Tibial nerve (tissue), 4 donors: ENCODE results near the gene XRCC4. TPM values are rescaled to one million over a fixed set of nuclear protein-coding genes. Genes with fewer than 3 reads are reported as not detected.

Source experiments
- DNase-seq, 2 donors: peaks; one replicate each; pipeline ENCODE4 v3.0.0-alpha.2; 2019; ENCODE audit warnings: low spot score in 2 of 2
- H3K27ac ChIP-seq, 4 donors: fragments of 200-600 bp; sonication (generic) in 3 of 4; one replicate each; pipeline ENCODE4 v1.5.1; 2017 to 2019; ENCODE audit warnings: mild to moderate bottlenecking in 1 of 4
- H3K27me3 ChIP-seq, 2 donors: fragments of 200-600 bp; sonication (generic) in 1 of 2; one replicate each; pipeline versions ENCODE4 v1.5.1 to v1.6.0; 2017 to 2019
- H3K36me3 ChIP-seq, 3 donors: fragments of 200-600 bp; sonication (generic); one replicate each; pipeline ENCODE4 v1.5.1; 2018 to 2019
- H3K4me1 ChIP-seq, 4 donors: fragments of 200-600 bp; sonication (generic) in 3 of 4; one replicate each; pipeline ENCODE4 v1.5.1; 2017 to 2019
- H3K4me3 ChIP-seq, 4 donors: fragments of 200-600 bp; sonication (generic) in 3 of 4; one replicate each; pipeline ENCODE4 v1.5.1; 2017 to 2019; ENCODE audit warnings: mild to moderate bottlenecking in 1 of 4, moderate library complexity in 1 of 4
- H3K9me3 ChIP-seq, 4 donors: fragments of 200-600 bp; sonication (generic) in 3 of 4; one replicate each; pipeline ENCODE4 v1.5.1; 2017 to 2019
- EP300 ChIP-seq, 2 donors: sonication (generic); formaldehyde crosslinking; IDR thresholded peaks; one replicate each; pipeline ENCODE4 v1.6.1; 2017; ENCODE audit warnings: antibody characterized with exemption in 2 of 2, mild to moderate bottlenecking in 1 of 2
- POLR2A ChIP-seq, 2 donors: fragments of 450-650 bp; IDR thresholded peaks; one replicate each; pipeline ENCODE4 v1.6.1; 2017; ENCODE audit warnings: antibody characterized with exemption in 2 of 2, mild to moderate bottlenecking in 2 of 2, moderate library complexity in 2 of 2
- WGBS, 2 donors: methylation state at CpG; one replicate each; pipeline ENCODE4 v1.1.5; 2018; 5-methylcytosine and 5-hydroxymethylcytosine counted together
- total RNA-seq, 4 donors: library from RNA; depleted of rRNA; stranded (reverse); fragments of >200 nt; gene quantifications; one replicate each; pipeline ENCODE4 v1.1.0, GENCODE V29; 2016
- TF ChIP-seq, protein P1 (sequence below), 5 experiments: fragments of 200-600 bp in 3 of 5; fragments of 450-650 bp in 2 of 5; sonication (generic) in 3 of 5; IDR thresholded peaks; one replicate each; pipeline ENCODE4 v1.5.1; 2016 to 2019; ENCODE audit warnings: antibody characterized with exemption in 5 of 5, mild to moderate bottlenecking in 3 of 5, moderate library complexity in 2 of 5

The XRCC4 gene
- total RNA-seq, 4 donors from 2014 or later = 3.1 to 11.7 (median 8.2) TPM

DNA sequence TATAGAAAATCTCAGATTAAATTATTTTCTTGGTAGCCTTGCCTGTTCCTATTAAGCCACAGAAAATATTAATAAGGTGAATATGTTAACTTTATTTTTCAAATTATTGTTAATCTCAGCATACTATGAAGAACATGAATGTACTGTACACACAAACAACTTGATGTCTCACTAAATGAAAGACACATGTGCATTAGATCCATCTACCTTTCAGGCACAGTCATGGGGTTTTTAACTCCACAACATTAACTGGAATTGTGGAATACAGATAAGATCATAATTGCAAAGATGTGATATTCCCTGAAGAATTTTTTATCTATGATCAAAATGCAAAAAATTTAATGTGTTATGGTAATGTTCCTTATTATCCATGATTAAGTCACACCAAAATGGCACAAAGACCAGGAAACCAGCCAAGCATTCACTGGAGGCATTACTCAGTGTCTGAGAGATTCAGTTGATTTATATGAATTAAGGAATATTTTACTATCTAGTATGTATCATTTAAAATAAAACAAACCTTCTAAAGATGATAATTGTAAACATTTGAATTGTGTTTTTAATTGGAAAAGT, 244.2 kb downstream of the XRCC4 start:
- H3K27ac ChIP-seq = no peak overlapping the region
- H3K4me1 ChIP-seq = no peaks in the 10 kb centered on the region
- TF ChIP-seq POLR2A (IDR thresholded peaks at IDR 0.05) = no peak
- TF ChIP-seq, protein P1, sequence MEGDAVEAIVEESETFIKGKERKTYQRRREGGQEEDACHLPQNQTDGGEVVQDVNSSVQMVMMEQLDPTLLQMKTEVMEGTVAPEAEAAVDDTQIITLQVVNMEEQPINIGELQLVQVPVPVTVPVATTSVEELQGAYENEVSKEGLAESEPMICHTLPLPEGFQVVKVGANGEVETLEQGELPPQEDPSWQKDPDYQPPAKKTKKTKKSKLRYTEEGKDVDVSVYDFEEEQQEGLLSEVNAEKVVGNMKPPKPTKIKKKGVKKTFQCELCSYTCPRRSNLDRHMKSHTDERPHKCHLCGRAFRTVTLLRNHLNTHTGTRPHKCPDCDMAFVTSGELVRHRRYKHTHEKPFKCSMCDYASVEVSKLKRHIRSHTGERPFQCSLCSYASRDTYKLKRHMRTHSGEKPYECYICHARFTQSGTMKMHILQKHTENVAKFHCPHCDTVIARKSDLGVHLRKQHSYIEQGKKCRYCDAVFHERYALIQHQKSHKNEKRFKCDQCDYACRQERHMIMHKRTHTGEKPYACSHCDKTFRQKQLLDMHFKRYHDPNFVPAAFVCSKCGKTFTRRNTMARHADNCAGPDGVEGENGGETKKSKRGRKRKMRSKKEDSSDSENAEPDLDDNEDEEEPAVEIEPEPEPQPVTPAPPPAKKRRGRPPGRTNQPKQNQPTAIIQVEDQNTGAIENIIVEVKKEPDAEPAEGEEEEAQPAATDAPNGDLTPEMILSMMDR (IDR thresholded peaks at IDR 0.05) = no peak
- no peak for TF ChIP-seq EP300 (IDR thresholded peaks at IDR 0.05)
- H3K9me3 ChIP-seq = no peaks in the 10 kb centered on the region
- no peak overlapping the region for H3K4me3 ChIP-seq
- no peaks in the 10 kb centered on the region for H3K27me3 ChIP-seq
- no peak for DNase-seq
- no peaks in the 10 kb centered on the region for H3K36me3 ChIP-seq

DNA sequence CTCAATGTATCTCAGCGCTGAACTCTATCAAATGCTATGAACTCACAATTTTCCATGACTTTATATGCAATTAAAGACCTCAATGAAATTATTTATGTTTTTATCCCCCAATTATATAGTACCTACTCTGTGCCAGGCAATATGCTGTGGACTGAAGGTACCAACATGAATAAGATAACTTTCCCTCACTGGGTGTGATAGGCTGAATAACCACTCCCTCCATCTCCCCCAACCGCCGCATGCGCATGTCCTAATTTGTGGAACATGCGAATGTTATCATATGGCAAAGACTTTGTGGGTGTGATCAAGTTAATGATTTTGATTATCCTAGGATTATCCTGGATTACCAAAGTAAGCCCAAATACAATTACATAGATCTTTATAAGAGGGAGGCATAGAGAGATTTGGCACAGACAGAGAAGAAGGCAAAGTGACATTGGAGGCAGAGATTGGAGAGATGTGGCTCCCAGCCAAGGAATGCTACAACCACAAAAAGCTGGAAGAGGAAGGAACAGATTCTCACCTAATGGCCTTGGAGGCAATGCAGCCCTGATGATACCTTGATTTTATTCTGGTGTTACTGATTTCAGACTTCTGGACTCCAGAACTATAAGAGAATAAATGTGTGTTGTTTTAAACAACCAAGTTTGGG, 245.1 kb downstream of the XRCC4 start:
- TF ChIP-seq POLR2A (IDR thresholded peaks at IDR 0.05) (no peak), EP300 (IDR thresholded peaks at IDR 0.05) (no peak)
- TF ChIP-seq, protein P1 (IDR thresholded peaks at IDR 0.05) = no peak
- H3K36me3 ChIP-seq = no peaks in the 10 kb centered on the region
- WGBS, 2 donors = 99% methylated on average over 5 of the region's 5 CpGs

DNA sequence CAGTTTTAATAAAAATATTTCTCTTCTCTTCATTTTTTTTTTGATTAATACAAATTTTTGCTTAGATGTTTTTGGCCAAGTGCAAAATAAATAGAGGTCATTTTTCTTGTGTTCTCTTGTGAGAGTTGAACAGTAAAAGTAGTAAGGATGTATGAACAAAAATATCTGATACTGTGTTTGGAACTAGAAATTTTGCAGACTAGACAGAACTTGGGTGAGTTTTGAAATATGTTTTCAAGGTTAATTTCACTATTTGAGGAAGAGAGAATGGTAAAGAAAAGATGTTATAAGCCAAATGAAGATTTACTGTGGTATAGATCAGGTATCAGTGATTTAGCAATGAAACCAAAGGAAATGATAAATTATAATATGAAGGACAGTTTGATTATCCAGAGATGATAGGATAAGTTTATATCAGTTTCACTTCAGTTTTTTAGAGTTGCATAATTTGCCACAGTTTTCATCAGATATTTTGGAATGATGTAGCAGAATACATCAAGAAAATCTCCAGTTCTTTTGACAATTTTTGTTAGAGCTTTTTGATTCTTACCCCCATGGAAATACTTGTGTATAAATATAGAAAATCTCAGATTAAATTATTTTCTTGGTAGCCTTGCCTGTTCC, 246.3 kb downstream of the XRCC4 start:
- TF ChIP-seq, protein P1 (IDR thresholded peaks at IDR 0.05) = no peak
- TF ChIP-seq POLR2A (IDR thresholded peaks at IDR 0.05) = no peak
- no peak for TF ChIP-seq EP300 (IDR thresholded peaks at IDR 0.05)
- Histone ChIP-seq H3K4me1 (no peaks in the 10 kb centered on the region), H3K9me3 (no peaks in the 10 kb centered on the region), H3K27ac (no peak overlapping the region), H3K27me3 (no peaks in the 10 kb centered on the region), H3K4me3 (no peak overlapping the region), H3K36me3 (no peaks in the 10 kb centered on the region)
- no peak for DNase-seq

More for the DNA sequence above, 245.1 kb downstream of the XRCC4 start:
- no peak overlapping the region for H3K27ac ChIP-seq
- no peaks in the 10 kb centered on the region for H3K4me1 ChIP-seq
- no peaks in the 10 kb centered on the region for H3K9me3 ChIP-seq
- no peaks in the 10 kb centered on the region for H3K27me3 ChIP-seq
- no peak overlapping the region for H3K4me3 ChIP-seq
- no peak for DNase-seq

DNA sequence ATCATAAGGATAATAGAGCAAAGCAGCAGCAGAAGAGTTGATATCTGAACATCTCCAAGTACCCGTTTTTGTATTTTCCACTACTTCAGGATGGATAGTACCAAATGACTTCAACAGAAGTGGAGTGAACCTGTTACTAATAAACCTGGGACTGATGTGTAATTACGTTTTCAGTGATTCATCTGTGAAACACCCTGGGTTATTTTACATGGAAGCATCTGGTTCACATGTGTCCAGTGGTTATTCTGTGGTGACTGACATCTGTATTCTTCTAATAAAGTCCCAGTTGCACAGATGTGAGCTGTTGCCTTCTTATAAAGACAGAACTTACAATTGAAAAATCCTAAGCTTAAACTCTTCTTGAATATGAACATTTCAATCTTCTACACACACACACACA, 254.5 kb downstream of the XRCC4 start:
- TF ChIP-seq POLR2A (IDR thresholded peaks at IDR 0.05) (no peak), EP300 (IDR thresholded peaks at IDR 0.05) (no peak)
- TF ChIP-seq, protein P1 (IDR thresholded peaks at IDR 0.05) = no peak
- Histone ChIP-seq H3K9me3 (no peaks in the 10 kb centered on the region), H3K27me3 (no peaks in the 10 kb centered on the region), H3K4me1 (no peaks in the 10 kb centered on the region), H3K36me3 (no peaks in the 10 kb centered on the region), H3K4me3 (no peak overlapping the region), H3K27ac (no peak overlapping the region)
- 75 to 82% methylated on average over 2 of the region's 2 CpGs for WGBS, 2 donors
- DNase-seq = no peak

DNA sequence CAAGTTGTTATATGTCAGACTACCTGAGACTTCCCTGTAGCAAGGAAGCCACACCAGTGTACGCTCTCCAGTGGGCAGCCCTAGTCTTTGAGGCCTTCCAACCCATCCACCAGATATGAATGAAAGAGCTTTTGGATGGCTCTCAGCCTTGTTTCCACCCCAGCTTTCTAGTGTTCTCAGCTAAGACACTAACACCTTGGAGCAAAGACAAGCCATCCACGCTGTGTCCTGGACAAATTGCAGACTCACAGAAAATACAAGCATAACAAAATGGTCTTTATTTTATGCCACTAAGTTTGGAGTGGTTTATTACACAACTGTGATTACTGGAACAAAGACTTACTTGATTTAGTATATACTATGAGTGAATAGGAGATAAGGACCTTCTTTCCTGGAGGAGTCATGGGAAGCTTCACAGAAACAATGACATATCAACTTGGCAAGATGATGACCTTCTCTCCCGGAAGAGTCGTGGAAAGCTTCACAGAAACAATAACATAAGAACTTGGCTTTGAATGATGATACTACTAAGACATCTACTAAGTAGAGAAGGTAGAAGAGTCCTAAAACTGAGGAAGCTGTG, 260.2 kb downstream of the XRCC4 start:
- no peak for DNase-seq
- Histone ChIP-seq H3K27ac (no peak overlapping the region), H3K4me1 (no peaks in the 10 kb centered on the region), H3K27me3 (no peaks in the 10 kb centered on the region), H3K36me3 (no peaks in the 10 kb centered on the region), H3K9me3 (no peaks in the 10 kb centered on the region), H3K4me3 (no peak overlapping the region)
- WGBS, 2 donors = 81 to 85% methylated on average over 4 of the region's 4 CpGs
- no peak for TF ChIP-seq POLR2A (IDR thresholded peaks at IDR 0.05)
- TF ChIP-seq, protein P1 (IDR thresholded peaks at IDR 0.05) = no peak
- TF ChIP-seq EP300 (IDR thresholded peaks at IDR 0.05) = no peak
